Suppressor macrophage treated with lipopolysaccharide for 1 hour (primary cell): ENCODE measurements around the gene FCF1.
"Not testable (repeated sequence)": the region's sequence is repeated elsewhere in the genome, so short reads cannot be mapped to it uniquely, and the experiment has no call there.

Source experiments
- DNase-seq, 3 donors: peaks; one replicate each; pipeline ENCODE4 v3.0.0-alpha.2; 2020 to 2022

Gene FCF1

GRCh38 chr14:74702293-74702692, 10.7 kb upstream of the FCF1 start:
- no peak for DNase-seq

GRCh38 chr14:74703043-74703442, 9.9 kb upstream of the FCF1 start:
- peak in 2 of 3 donors; percentile 5 to 25 for DNase-seq

GRCh38 chr14:74704656-74705055, 8.3 kb upstream of the FCF1 start:
- DNase-seq, result no peak

GRCh38 chr14:74705613-74706500, 7.1 kb upstream of the FCF1 start:
- peak in 1 of 3 donors; percentile 14 for DNase-seq

GRCh38 chr14:74710480-74710879, 2.5 kb upstream of the FCF1 start:
- DNase-seq, result no peak

- no peak for DNase-seq
Observed at GRCh38 chr14:74711651-74712050, 1.3 kb upstream of the FCF1 start.

GRCh38 chr14:74713395-74713735, 421 bp downstream of the FCF1 start:
- no peak for DNase-seq

GRCh38 chr14:74720526-74720925, 7.6 kb downstream of the FCF1 start:
- no peak for DNase-seq

GRCh38 chr14:74723134-74723533, 10.2 kb downstream of the FCF1 start:
- no peak for DNase-seq

- no peak for DNase-seq
Observed at GRCh38 chr14:74732387-74732786, 19.4 kb downstream of the FCF1 start.

GRCh38 chr14:74733221-74733620, 20.3 kb downstream of the FCF1 start:
- DNase-seq, result no peak

- no peak for DNase-seq
Observed at GRCh38 chr14:74735125-74735524, 22.2 kb downstream of the FCF1 start.

- peak; percentile 16 to 59 (median 26) for DNase-seq
Observed at GRCh38 chr14:74737753-74738325, 24.9 kb downstream of the FCF1 start.

GRCh38 chr14:74739293-74740030, 26.5 kb downstream of the FCF1 start:
- DNase-seq, result no peak

- no peak for DNase-seq
Observed at GRCh38 chr14:74747237-74747636, 34.3 kb downstream of the FCF1 start.

- DNase-seq, result no peak
Observed at GRCh38 chr14:74754157-74754556, 41.2 kb downstream of the FCF1 start.

- no peak for DNase-seq
Observed at GRCh38 chr14:74754899-74755298, 42.0 kb downstream of the FCF1 start.

- no peak for DNase-seq
Observed at GRCh38 chr14:74756326-74756725, 43.4 kb downstream of the FCF1 start.

GRCh38 chr14:74758505-74758904, 45.6 kb downstream of the FCF1 start:
- DNase-seq, result not testable (repeated sequence)

GRCh38 chr14:74762917-74763802, 50.2 kb downstream of the FCF1 start, which contains the start of gene YLPM1:
Gene YLPM1 (plus strand): TSS chr14:74763316. CDS start chr14:74763490, 174 bp downstream.
- DNase-seq, result peak; percentile 97 to 99 (median 98)

- peak; percentile 16 to 28 (median 25) for DNase-seq
Observed at GRCh38 chr14:74763803-74764531, 51.0 kb downstream of the FCF1 start.

GRCh38 chr14:74765721-74766120, 52.8 kb downstream of the FCF1 start:
- DNase-seq, result no peak
